ENCODE measurements around the gene PCDHAC1.

Gene PCDHAC1

GRCh38 chr5:140966293-140967225 lies 40.5 kb downstream of the PCDHAC1 start, which contains the start of gene PCDHAC2:
PCDHAC2 (plus strand) TSS chr5:140966476; CDS start chr5:140966767, 291 bp downstream.
- Histone ChIP-seq H3K36me3 (ENCODE audit: control insufficient read depth, insufficient read depth, low read length) (no peaks in the 10 kb centered on the region), H3K27me3 (ENCODE audit: control insufficient read depth, insufficient read depth, low read length) (no peaks in the 10 kb centered on the region), H3K79me2 (peaks cover 20% of the 10 kb centered on the region), H3K4me2 (ENCODE audit: low read length) (peak within 1 kb of the TSS; percentile 66), H3K4me3 (ENCODE audit: low read depth, low read length) (peak within 1 kb of the TSS; percentile 72), H3K4me1 (peaks cover 24% of the 10 kb centered on the region), H3K27ac (peak within 1 kb of the TSS; percentile 93), H3K9me3 (ENCODE audit: control insufficient read depth, low read length) (no peaks in the 10 kb centered on the region), H2AFZ (peak within 1 kb of the TSS; percentile 96), H3K9ac (peak within 1 kb of the TSS; percentile 15)
- no peak for TF ChIP-seq CTCF (IDR thresholded peaks at IDR 0.05)

GRCh38 chr5:140967226-140967893 lies 41.3 kb downstream of the PCDHAC1 start:
- Histone ChIP-seq H3K4me1 (peaks cover 24% of the 10 kb centered on the region), H3K9me3 (ENCODE audit: control insufficient read depth, low read length) (no peaks in the 10 kb centered on the region), H3K9ac (peak overlapping the region; percentile 15), H3K27me3 (ENCODE audit: control insufficient read depth, insufficient read depth, low read length) (no peaks in the 10 kb centered on the region), H3K27ac (peak overlapping the region; percentile 93), H3K4me2 (ENCODE audit: low read length) (peak overlapping the region; percentile 66), H3K4me3 (ENCODE audit: low read depth, low read length) (peak overlapping the region; percentile 72), H2AFZ (peak overlapping the region; percentile 96), H3K79me2 (peaks cover 20% of the 10 kb centered on the region), H3K36me3 (ENCODE audit: control insufficient read depth, insufficient read depth, low read length) (no peaks in the 10 kb centered on the region)
- no peak for TF ChIP-seq CTCF (IDR thresholded peaks at IDR 0.05)

- Histone ChIP-seq H3K79me2 (peaks cover 26% of the 10 kb centered on the region), H2AFZ (no peak overlapping the region), H3K4me3 (ENCODE audit: low read depth, low read length) (peak overlapping the region; percentile 2), H3K4me1 (peaks cover 18% of the 10 kb centered on the region), H3K27me3 (ENCODE audit: control insufficient read depth, insufficient read depth, low read length) (no peaks in the 10 kb centered on the region), H3K9me3 (ENCODE audit: control insufficient read depth, low read length) (no peaks in the 10 kb centered on the region), H3K9ac (no peak overlapping the region), H3K4me2 (ENCODE audit: low read length) (peak overlapping the region; percentile 44), H3K27ac (no peak overlapping the region), H3K36me3 (ENCODE audit: control insufficient read depth, insufficient read depth, low read length) (no peaks in the 10 kb centered on the region)
- no peak for TF ChIP-seq CTCF (IDR thresholded peaks at IDR 0.05)
Measured at GRCh38 chr5:140969880-140970279, 43.8 kb downstream of the PCDHAC1 start.

- Histone ChIP-seq H3K9ac (no peak overlapping the region), H3K36me3 (ENCODE audit: control insufficient read depth, insufficient read depth, low read length) (no peaks in the 10 kb centered on the region), H3K4me3 (ENCODE audit: low read depth, low read length) (no peak overlapping the region), H3K4me1 (peaks cover 28% of the 10 kb centered on the region), H3K79me2 (peaks cover 12% of the 10 kb centered on the region), H3K9me3 (ENCODE audit: control insufficient read depth, low read length) (no peaks in the 10 kb centered on the region), H3K27ac (no peak overlapping the region), H3K4me2 (ENCODE audit: low read length) (no peak overlapping the region), H3K27me3 (ENCODE audit: control insufficient read depth, insufficient read depth, low read length) (no peaks in the 10 kb centered on the region), H2AFZ (no peak overlapping the region)
- no peak for TF ChIP-seq CTCF (IDR thresholded peaks at IDR 0.05)
Measured at GRCh38 chr5:140973550-140973949, 47.5 kb downstream of the PCDHAC1 start.
